ENCODE results near the gene ABCA2. TPM values are rescaled to one million over a fixed set of nuclear protein-coding genes. Genes with fewer than 3 reads are reported as not detected.

Gene ABCA2
- total and polyA plus RNA-seq, 4 donors: 2.9 to 15.2 (median 12.3) TPM

GRCh38 chr9:137075275-137075775, 47.3 kb upstream of the ABCA2 start:
- Histone ChIP-seq H3K4me3 (ENCODE audit: low read depth in 1 of 3, low read length in 3 of 3) (no peak overlapping the region), H3K27me3 (ENCODE audit: control insufficient read depth in 4 of 4, insufficient read depth in 4 of 4, low read length in 3 of 4) (peaks cover 0 to 6% (median 3%) of the 10 kb centered on the region in 4 donors), H3K9me3 (ENCODE audit: control insufficient read depth in 4 of 4, low read length in 3 of 4) (no peaks in the 10 kb centered on the region), H3K4me1 (ENCODE audit: control insufficient read depth in 4 of 4, insufficient read depth in 4 of 4, low read length in 3 of 4) (peaks cover 3 to 18% (median 14%) of the 10 kb centered on the region in 4 donors), H3K27ac (ENCODE audit: low read depth in 1 of 2, low read length in 2 of 2) (no peak overlapping the region), H3K9ac (ENCODE audit: low read depth in 1 of 2, low read length in 2 of 2) (no peak overlapping the region), H3K36me3 (ENCODE audit: control insufficient read depth in 4 of 4, insufficient read depth in 3 of 4, low read depth in 1 of 4, low read length in 3 of 4) (peaks cover 0 to 2% (median 0%) of the 10 kb centered on the region in 4 donors)
- 85% methylated on average over 12 of the region's 12 CpGs for WGBS
- no peak for DNase-seq (ENCODE audit: low spot score)
- TF ChIP-seq ZBTB33 (IDR thresholded peaks at IDR 0.05): no peak

DNA sequence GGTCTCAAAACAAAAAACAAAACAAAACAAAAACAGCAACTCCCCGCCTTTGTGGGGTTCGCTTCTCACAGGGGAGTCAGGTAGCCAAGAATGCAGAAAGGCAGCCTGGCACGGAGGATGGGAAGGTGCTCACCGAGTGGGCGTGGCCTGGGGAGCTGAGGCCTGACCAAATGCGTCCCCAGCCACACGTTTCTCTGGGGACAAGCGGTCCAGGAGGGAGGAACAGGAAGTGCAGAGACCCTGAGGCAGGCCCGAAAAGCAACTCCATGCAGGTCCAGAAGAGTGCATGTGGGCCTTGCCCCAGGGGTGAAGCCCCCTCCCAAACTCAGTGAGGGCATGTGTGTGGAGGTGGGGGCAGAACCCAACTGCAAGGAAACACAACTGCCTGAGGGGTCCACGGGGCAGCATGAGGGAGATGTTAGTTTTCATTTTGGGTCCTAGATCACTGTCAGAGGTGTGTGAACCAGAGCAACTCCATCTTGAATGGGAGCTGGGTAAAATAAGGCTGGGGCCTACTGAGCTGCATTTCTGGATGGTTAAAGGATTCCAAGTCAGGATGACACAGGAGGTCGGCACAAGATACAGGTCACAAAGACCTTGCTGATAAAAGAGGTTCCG, 46.7 kb upstream of the ABCA2 start:
- no peak overlapping the region for H3K4me3 ChIP-seq (ENCODE audit: low read depth in 1 of 3, low read length in 3 of 3)
- TF ChIP-seq ZBTB33 (IDR thresholded peaks at IDR 0.05): no peak
- TF ChIP-seq MAX (IDR thresholded peaks at IDR 0.05): no peak
- no peak for TF ChIP-seq HNF4G (IDR thresholded peaks at IDR 0.05)
- TF ChIP-seq SP1 (IDR thresholded peaks at IDR 0.05): no peak
- TF ChIP-seq GABPA (IDR thresholded peaks at IDR 0.05 in 1 of 2, conservative IDR thresholded peaks at IDR 0.05 in 1 of 2): no peak
- no peak for TF ChIP-seq FOXA1 (IDR thresholded peaks at IDR 0.05)
- no peak for TF ChIP-seq NR2F2 (IDR thresholded peaks at IDR 0.05)
- TF ChIP-seq, protein P1, sequence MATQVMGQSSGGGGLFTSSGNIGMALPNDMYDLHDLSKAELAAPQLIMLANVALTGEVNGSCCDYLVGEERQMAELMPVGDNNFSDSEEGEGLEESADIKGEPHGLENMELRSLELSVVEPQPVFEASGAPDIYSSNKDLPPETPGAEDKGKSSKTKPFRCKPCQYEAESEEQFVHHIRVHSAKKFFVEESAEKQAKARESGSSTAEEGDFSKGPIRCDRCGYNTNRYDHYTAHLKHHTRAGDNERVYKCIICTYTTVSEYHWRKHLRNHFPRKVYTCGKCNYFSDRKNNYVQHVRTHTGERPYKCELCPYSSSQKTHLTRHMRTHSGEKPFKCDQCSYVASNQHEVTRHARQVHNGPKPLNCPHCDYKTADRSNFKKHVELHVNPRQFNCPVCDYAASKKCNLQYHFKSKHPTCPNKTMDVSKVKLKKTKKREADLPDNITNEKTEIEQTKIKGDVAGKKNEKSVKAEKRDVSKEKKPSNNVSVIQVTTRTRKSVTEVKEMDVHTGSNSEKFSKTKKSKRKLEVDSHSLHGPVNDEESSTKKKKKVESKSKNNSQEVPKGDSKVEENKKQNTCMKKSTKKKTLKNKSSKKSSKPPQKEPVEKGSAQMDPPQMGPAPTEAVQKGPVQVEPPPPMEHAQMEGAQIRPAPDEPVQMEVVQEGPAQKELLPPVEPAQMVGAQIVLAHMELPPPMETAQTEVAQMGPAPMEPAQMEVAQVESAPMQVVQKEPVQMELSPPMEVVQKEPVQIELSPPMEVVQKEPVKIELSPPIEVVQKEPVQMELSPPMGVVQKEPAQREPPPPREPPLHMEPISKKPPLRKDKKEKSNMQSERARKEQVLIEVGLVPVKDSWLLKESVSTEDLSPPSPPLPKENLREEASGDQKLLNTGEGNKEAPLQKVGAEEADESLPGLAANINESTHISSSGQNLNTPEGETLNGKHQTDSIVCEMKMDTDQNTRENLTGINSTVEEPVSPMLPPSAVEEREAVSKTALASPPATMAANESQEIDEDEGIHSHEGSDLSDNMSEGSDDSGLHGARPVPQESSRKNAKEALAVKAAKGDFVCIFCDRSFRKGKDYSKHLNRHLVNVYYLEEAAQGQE (IDR thresholded peaks at IDR 0.05): no peak
- no peak for TF ChIP-seq FOXA2 (IDR thresholded peaks at IDR 0.05)
- TF ChIP-seq TAF1 (conservative IDR thresholded peaks at IDR 0.05): no peak
- no peak overlapping the region for H3K9ac ChIP-seq (ENCODE audit: low read depth in 1 of 2, low read length in 2 of 2)
- peaks cover 5 to 24% (median 17%) of the 10 kb centered on the region in 4 donors for H3K4me1 ChIP-seq (ENCODE audit: control insufficient read depth in 4 of 4, insufficient read depth in 4 of 4, low read length in 3 of 4)
- peaks cover 0 to 5% (median under 1%) of the 10 kb centered on the region in 4 donors for H3K27me3 ChIP-seq (ENCODE audit: control insufficient read depth in 4 of 4, insufficient read depth in 4 of 4, low read length in 3 of 4)
- DNase-seq (ENCODE audit: low spot score): no peak
- WGBS: 75% methylated on average over 12 of the region's 12 CpGs
- H3K9me3 ChIP-seq (ENCODE audit: control insufficient read depth in 4 of 4, low read length in 3 of 4): no peaks in the 10 kb centered on the region
- no peak overlapping the region for H3K27ac ChIP-seq (ENCODE audit: low read depth in 1 of 2, low read length in 2 of 2)
- peaks cover 0 to 2% (median 0%) of the 10 kb centered on the region in 4 donors for H3K36me3 ChIP-seq (ENCODE audit: control insufficient read depth in 4 of 4, insufficient read depth in 3 of 4, low read depth in 1 of 4, low read length in 3 of 4)

Measured in liver (tissue), 9 donors.